Measurements from ENCODE around the gene GMIP. TPM values are rescaled to one million over a fixed set of nuclear protein-coding genes. Genes with fewer than 3 reads are reported as not detected.

GMIP gene
- total and polyA plus RNA-seq, 2 experiments from 2014 or later = 5.1 to 22.1 TPM

DNA sequence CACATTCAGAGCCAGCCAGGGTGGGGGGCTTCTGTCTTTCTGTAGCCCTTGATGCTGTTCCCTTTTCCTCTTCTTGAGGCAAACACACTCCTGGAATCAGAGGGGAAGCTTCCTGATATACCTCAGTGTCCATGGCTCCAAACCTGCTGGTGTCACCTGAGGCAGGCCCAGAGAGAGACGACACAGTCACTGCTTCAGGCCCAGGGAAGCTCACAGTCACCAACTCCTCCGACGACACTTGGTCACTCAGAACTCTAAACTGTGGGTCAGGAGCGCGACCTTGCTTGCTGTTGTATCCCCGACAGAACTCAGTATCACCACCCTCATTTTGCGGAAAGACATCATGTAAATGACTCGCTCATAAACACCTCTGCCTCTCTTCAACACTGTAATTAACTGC, 18.9 kb upstream of the GMIP start:
- Histone ChIP-seq H3K4me2 (peak overlapping the region; percentile 94), H3K4me3 (peak overlapping the region; percentile 95), H3K27me3 (ENCODE audit: insufficient read depth) (no peaks in the 10 kb centered on the region), H3K4me1 (ENCODE audit: insufficient read depth) (peaks cover 10% of the 10 kb centered on the region), H2AFZ (no peak overlapping the region), H3K27ac (ENCODE audit: low read depth) (peak overlapping the region; percentile 80), H4K20me1 (replicated peaks; ENCODE audit: insufficient read depth) (peaks cover 12% of the 10 kb centered on the region), H3K9me2 (ENCODE audit: insufficient read depth) (0 out of 2 replicates have a peak, but pooled peaks cover under 1% of the 10 kb centered on the region), H3K36me3 (ENCODE audit: insufficient read depth) (peaks cover 15% of the 10 kb centered on the region; the same call in 1 of the 2 replicates), H3K79me2 (replicated peaks; ENCODE audit: insufficient read depth) (peaks cover 44% of the 10 kb centered on the region), H3F3A (replicated peaks; ENCODE audit: low read depth) (peaks cover 17% of the 10 kb centered on the region)
- TF ChIP-seq JUNB (IDR thresholded peaks at IDR 0.05; ENCODE audit: unreplicated experiment) (no peak), POLR2AphosphoS5 (IDR thresholded peaks at IDR 0.05; ENCODE audit: low read depth) (no peak), STAT1 (IDR thresholded peaks at IDR 0.05; ENCODE audit: unreplicated experiment) (no peak), CREB1 (CRISPR knock-in tag; IDR thresholded peaks at IDR 0.05; ENCODE audit: low read depth) (no peak)
- H3K27me3 Mint-ChIP-seq (ENCODE audit: insufficient read depth, low read depth, poor library complexity) = peaks cover 4% of the 10 kb centered on the region
- ATAC-seq (no peak), DNase-seq (ENCODE audit: low spot score) (no peak)
- H3K36me3 Mint-ChIP-seq (ENCODE audit: low read depth) = peaks cover 39% of the 10 kb centered on the region
- H3K4me3 Mint-ChIP-seq = peak overlapping the region; percentile 92
- peaks cover 18% of the 10 kb centered on the region for H3K4me1 Mint-ChIP-seq
- no peaks in the 10 kb centered on the region for H3K9me3 Mint-ChIP-seq
- peak overlapping the region; percentile 93; the same call in 1 of the 2 replicates for H3K27ac Mint-ChIP-seq

DNA sequence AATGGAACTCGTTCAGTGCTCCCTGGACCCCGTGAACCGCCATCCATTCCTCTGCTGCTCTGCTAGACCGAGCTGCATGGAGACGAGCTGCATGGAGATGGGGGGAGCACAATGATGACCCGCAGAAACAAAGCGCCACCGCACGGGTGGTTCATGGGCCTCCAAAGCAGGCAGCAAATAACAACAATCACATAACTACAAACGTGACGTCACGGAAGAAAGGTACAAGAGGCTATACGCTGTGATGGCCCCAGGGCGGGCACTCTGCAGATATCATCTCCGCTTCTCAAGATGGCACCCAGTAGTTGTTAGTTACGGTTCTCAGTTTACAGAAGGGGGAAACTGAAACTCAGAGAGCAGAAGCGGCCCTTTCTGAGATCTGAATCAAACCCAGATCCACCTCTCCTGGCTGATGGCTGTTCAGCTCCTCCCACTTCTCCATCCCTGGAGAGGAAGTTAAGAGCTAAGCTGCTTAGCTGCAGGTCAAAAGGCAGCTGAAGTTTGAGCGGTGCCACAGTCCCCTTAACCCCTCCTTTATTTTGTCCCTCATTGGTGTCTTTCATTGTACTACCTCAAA, 18.3 kb upstream of the GMIP start:
- no peaks in the 10 kb centered on the region for H3K9me2 ChIP-seq (ENCODE audit: insufficient read depth)
- peaks cover 9% of the 10 kb centered on the region for H3K4me1 ChIP-seq (ENCODE audit: insufficient read depth)
- peaks cover 44% of the 10 kb centered on the region for H3K79me2 ChIP-seq (replicated peaks; ENCODE audit: insufficient read depth)
- Mint-ChIP-seq H3K4me1 (peaks cover 18% of the 10 kb centered on the region), H3K27ac (no peak overlapping the region), H3K27me3 (ENCODE audit: insufficient read depth, low read depth, poor library complexity) (peaks cover 9% of the 10 kb centered on the region), H3K36me3 (ENCODE audit: low read depth) (peaks cover 44% of the 10 kb centered on the region), H3K9me3 (no peaks in the 10 kb centered on the region), H3K4me3 (peak overlapping the region; percentile 92)
- no peak for ATAC-seq
- no peak overlapping the region for H3K27ac ChIP-seq (ENCODE audit: low read depth)
- H3K4me2 ChIP-seq = peak overlapping the region; percentile 94
- no peak for DNase-seq (ENCODE audit: low spot score)
- H3K4me3 ChIP-seq = peak overlapping the region; percentile 95
- H2AFZ ChIP-seq = no peak overlapping the region
- peaks cover 13% of the 10 kb centered on the region; the same call in 1 of the 2 replicates for H3F3A ChIP-seq (replicated peaks; ENCODE audit: low read depth)
- H3K27me3 ChIP-seq (ENCODE audit: insufficient read depth) = no peaks in the 10 kb centered on the region
- H3K36me3 ChIP-seq (ENCODE audit: insufficient read depth) = peaks cover 17% of the 10 kb centered on the region; the same call in 1 of the 2 replicates
- H4K20me1 ChIP-seq (replicated peaks; ENCODE audit: insufficient read depth) = peaks cover 12% of the 10 kb centered on the region
- TF ChIP-seq NANOG (IDR thresholded peaks at IDR 0.05; ENCODE audit: borderline replicate concordance) (no peak), JUNB (IDR thresholded peaks at IDR 0.05; ENCODE audit: unreplicated experiment) (no peak), ZNF114 (CRISPR knock-in tag; IDR thresholded peaks at IDR 0.05) (no peak), STAT1 (IDR thresholded peaks at IDR 0.05; ENCODE audit: unreplicated experiment) (no peak), ZNF331 (CRISPR knock-in tag; IDR thresholded peaks at IDR 0.05; ENCODE audit: low read depth) (no peak)
- TF ChIP-seq, protein P1, sequence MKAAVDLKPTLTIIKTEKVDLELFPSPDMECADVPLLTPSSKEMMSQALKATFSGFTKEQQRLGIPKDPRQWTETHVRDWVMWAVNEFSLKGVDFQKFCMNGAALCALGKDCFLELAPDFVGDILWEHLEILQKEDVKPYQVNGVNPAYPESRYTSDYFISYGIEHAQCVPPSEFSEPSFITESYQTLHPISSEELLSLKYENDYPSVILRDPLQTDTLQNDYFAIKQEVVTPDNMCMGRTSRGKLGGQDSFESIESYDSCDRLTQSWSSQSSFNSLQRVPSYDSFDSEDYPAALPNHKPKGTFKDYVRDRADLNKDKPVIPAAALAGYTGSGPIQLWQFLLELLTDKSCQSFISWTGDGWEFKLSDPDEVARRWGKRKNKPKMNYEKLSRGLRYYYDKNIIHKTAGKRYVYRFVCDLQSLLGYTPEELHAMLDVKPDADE (IDR thresholded peaks at IDR 0.05) = no peak
- TF ChIP-seq, protein P2, sequence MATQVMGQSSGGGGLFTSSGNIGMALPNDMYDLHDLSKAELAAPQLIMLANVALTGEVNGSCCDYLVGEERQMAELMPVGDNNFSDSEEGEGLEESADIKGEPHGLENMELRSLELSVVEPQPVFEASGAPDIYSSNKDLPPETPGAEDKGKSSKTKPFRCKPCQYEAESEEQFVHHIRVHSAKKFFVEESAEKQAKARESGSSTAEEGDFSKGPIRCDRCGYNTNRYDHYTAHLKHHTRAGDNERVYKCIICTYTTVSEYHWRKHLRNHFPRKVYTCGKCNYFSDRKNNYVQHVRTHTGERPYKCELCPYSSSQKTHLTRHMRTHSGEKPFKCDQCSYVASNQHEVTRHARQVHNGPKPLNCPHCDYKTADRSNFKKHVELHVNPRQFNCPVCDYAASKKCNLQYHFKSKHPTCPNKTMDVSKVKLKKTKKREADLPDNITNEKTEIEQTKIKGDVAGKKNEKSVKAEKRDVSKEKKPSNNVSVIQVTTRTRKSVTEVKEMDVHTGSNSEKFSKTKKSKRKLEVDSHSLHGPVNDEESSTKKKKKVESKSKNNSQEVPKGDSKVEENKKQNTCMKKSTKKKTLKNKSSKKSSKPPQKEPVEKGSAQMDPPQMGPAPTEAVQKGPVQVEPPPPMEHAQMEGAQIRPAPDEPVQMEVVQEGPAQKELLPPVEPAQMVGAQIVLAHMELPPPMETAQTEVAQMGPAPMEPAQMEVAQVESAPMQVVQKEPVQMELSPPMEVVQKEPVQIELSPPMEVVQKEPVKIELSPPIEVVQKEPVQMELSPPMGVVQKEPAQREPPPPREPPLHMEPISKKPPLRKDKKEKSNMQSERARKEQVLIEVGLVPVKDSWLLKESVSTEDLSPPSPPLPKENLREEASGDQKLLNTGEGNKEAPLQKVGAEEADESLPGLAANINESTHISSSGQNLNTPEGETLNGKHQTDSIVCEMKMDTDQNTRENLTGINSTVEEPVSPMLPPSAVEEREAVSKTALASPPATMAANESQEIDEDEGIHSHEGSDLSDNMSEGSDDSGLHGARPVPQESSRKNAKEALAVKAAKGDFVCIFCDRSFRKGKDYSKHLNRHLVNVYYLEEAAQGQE (IDR thresholded peaks at IDR 0.05; ENCODE audit: unreplicated experiment) = no peak
- TF ChIP-seq, protein P3, sequence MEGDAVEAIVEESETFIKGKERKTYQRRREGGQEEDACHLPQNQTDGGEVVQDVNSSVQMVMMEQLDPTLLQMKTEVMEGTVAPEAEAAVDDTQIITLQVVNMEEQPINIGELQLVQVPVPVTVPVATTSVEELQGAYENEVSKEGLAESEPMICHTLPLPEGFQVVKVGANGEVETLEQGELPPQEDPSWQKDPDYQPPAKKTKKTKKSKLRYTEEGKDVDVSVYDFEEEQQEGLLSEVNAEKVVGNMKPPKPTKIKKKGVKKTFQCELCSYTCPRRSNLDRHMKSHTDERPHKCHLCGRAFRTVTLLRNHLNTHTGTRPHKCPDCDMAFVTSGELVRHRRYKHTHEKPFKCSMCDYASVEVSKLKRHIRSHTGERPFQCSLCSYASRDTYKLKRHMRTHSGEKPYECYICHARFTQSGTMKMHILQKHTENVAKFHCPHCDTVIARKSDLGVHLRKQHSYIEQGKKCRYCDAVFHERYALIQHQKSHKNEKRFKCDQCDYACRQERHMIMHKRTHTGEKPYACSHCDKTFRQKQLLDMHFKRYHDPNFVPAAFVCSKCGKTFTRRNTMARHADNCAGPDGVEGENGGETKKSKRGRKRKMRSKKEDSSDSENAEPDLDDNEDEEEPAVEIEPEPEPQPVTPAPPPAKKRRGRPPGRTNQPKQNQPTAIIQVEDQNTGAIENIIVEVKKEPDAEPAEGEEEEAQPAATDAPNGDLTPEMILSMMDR (conservative IDR thresholded peaks at IDR 0.05; ENCODE audit: low read depth in 2 of 2) = no peak

Measured in GM23338 (cell line).